Breast epithelium (tissue), 3 donors: ENCODE data around the gene FSTL4.

ENCODE experiments used
- CTCF ChIP-seq, 3 donors: fragments of 450-650 bp; IDR thresholded peaks; one replicate each; pipeline ENCODE4 v1.5.1; 2016 to 2017; ENCODE audit warnings: antibody characterized with exemption in 3 of 3, mild to moderate bottlenecking in 3 of 3, moderate library complexity in 3 of 3
- POLR2AphosphoS5 ChIP-seq, 3 donors: sonication (generic); formaldehyde crosslinking; IDR thresholded peaks; one replicate each; pipeline ENCODE4 v1.6.1; 2017; ENCODE audit warnings: antibody characterized with exemption in 3 of 3

DNA sequence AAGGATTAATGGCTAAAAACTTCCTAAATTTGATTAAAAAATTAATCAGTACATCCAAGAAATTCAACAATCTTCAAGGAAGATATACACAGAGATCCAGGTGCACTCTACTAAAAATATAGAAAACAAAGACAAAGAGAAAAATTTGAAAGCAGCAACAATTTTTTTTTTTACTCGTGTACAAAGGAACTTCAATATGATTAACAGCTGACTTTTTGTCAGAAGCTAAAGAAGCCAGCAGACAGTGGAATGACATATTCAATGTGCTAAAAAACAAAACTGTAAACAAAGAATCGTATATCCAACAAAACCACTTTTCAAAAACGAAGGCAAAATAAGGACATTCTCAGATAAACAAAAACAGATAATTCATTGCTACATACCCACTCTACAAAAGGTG lies 234.6 kb downstream of the FSTL4 start:
- TF ChIP-seq CTCF (IDR thresholded peaks at IDR 0.05) = no peak
- TF ChIP-seq POLR2AphosphoS5 (IDR thresholded peaks at IDR 0.05) = no peak
